Measurements from ENCODE around the gene MYO7A. TPM values are rescaled to one million over a fixed set of nuclear protein-coding genes. Genes with fewer than 3 reads are reported as not detected.

MYO7A gene
- total RNA-seq, 3 donors from 2014 or later = 2.3 to 9.9 (median 6.7) TPM

- H3K4me3 ChIP-seq = no peak overlapping the region
- peaks cover 15% of the 10 kb centered on the region for H3K9me3 ChIP-seq
- no peaks in the 10 kb centered on the region for H3K36me3 ChIP-seq (ENCODE audit: low read depth)
- no peaks in the 10 kb centered on the region for H3K4me1 ChIP-seq (ENCODE audit: low read depth)
- TF ChIP-seq CTCF (IDR thresholded peaks at IDR 0.05) = no peak
- ATAC-seq (no peak), DNase-seq (no peak)
- intact Hi-C loops (cut with DNase I, micrococcal nuclease) = no loop called here
Observed at GRCh38 chr11:77262803-77263202, 134.8 kb downstream of the MYO7A start.

Other genes starting within 250 kb of the MYO7A start
- 100 to 1,000 TPM in 1 of 3 donors, 10 to 100 TPM in 2; 37.4 to 113 (median 82.6) TPM for gene B3GNT6, start 93.8 kb upstream of the MYO7A start, total RNA-seq
- gene CAPN5, start 61.3 kb upstream of the MYO7A start, total RNA-seq = 100 to 1,000 TPM; 142 to 351 (median 253) TPM
- gene OMP, start 25.4 kb upstream of the MYO7A start, total RNA-seq = 10 to 100 TPM; 10.3 to 21.1 (median 11.3) TPM
- gene GDPD4, start 173.4 kb downstream of the MYO7A start, total RNA-seq = under 1 TPM in 1 of 3 donors, not detected in 2; 0.43 TPM